ENCODE data around the gene ATP11C.

The ATP11C gene

GRCh38 chrX:139758809-139759208, 174.0 kb downstream of the ATP11C start:
- H3K4me3 ChIP-seq (ENCODE audit: low read depth in 1 of 2, low read length in 2 of 2): no peak overlapping the region
- DNase-seq (no peak), ATAC-seq (ENCODE audit: insufficient read depth, low read depth) (no peak)
- TF ChIP-seq CTCF (IDR thresholded peaks at IDR 0.05; ENCODE audit: borderline replicate concordance, extremely low read depth, low read length, poor library complexity, severe bottlenecking) (no peak), EZH2 (IDR thresholded peaks at IDR 0.05; ENCODE audit: borderline replicate concordance, low read depth, low read length, severe bottlenecking) (no peak)
- H3K9ac ChIP-seq (ENCODE audit: low read depth, low read length): no peak overlapping the region
- no peaks in the 10 kb centered on the region for H3K79me2 ChIP-seq (ENCODE audit: insufficient read depth, low read length)
- no peaks in the 10 kb centered on the region for H4K20me1 ChIP-seq (ENCODE audit: insufficient read depth, low read length)
- peaks cover 4% of the 10 kb centered on the region for H3K9me3 ChIP-seq (ENCODE audit: insufficient read depth, low read length, severe bottlenecking)
- H3K4me2 ChIP-seq (ENCODE audit: insufficient read depth, low read length): no peak overlapping the region
- no peaks in the 10 kb centered on the region for H3K4me1 ChIP-seq (ENCODE audit: insufficient read depth, low read length)
- H3K27me3 ChIP-seq (ENCODE audit: insufficient read depth, low read length, poor library complexity): no peaks in the 10 kb centered on the region
- H2AFZ ChIP-seq (ENCODE audit: low read depth, low read length): no peak overlapping the region
- H3K36me3 ChIP-seq (ENCODE audit: insufficient read depth, low read length): peaks cover 9% of the 10 kb centered on the region; the same call in 1 of the 2 replicates
- no peak overlapping the region for H3K27ac ChIP-seq (ENCODE audit: low read length)

GRCh38 chrX:139758250-139758649, 174.6 kb downstream of the ATP11C start:
- Histone ChIP-seq H3K4me3 (ENCODE audit: low read depth in 1 of 2, low read length in 2 of 2) (no peak overlapping the region), H3K9me3 (ENCODE audit: insufficient read depth, low read length, severe bottlenecking) (peaks cover 4% of the 10 kb centered on the region), H2AFZ (ENCODE audit: low read depth, low read length) (no peak overlapping the region), H3K4me2 (ENCODE audit: insufficient read depth, low read length) (no peak overlapping the region), H3K27me3 (ENCODE audit: insufficient read depth, low read length, poor library complexity) (no peaks in the 10 kb centered on the region), H3K36me3 (ENCODE audit: insufficient read depth, low read length) (peaks cover 9% of the 10 kb centered on the region; the same call in 1 of the 2 replicates), H3K4me1 (ENCODE audit: insufficient read depth, low read length) (no peaks in the 10 kb centered on the region), H4K20me1 (ENCODE audit: insufficient read depth, low read length) (no peaks in the 10 kb centered on the region), H3K9ac (ENCODE audit: low read depth, low read length) (no peak overlapping the region), H3K79me2 (ENCODE audit: insufficient read depth, low read length) (no peaks in the 10 kb centered on the region), H3K27ac (ENCODE audit: low read length) (no peak overlapping the region)
- TF ChIP-seq EZH2 (IDR thresholded peaks at IDR 0.05; ENCODE audit: borderline replicate concordance, low read depth, low read length, severe bottlenecking) (no peak), CTCF (IDR thresholded peaks at IDR 0.05; ENCODE audit: borderline replicate concordance, extremely low read depth, low read length, poor library complexity, severe bottlenecking) (no peak)
- ATAC-seq (ENCODE audit: insufficient read depth, low read depth): no peak
- DNase-seq: no peak

GRCh38 chrX:139751053-139751452, 181.8 kb downstream of the ATP11C start:
- peaks cover 12% of the 10 kb centered on the region; the same call in 1 of the 2 replicates for H3K36me3 ChIP-seq (ENCODE audit: insufficient read depth, low read length)
- no peak overlapping the region for H3K9ac ChIP-seq (ENCODE audit: low read depth, low read length)
- H3K4me3 ChIP-seq (ENCODE audit: low read depth in 1 of 2, low read length in 2 of 2): no peak overlapping the region
- no peak for ATAC-seq (ENCODE audit: insufficient read depth, low read depth)
- peaks cover 4% of the 10 kb centered on the region for H3K9me3 ChIP-seq (ENCODE audit: insufficient read depth, low read length, severe bottlenecking)
- no peaks in the 10 kb centered on the region for H3K79me2 ChIP-seq (ENCODE audit: insufficient read depth, low read length)
- TF ChIP-seq EZH2 (IDR thresholded peaks at IDR 0.05; ENCODE audit: borderline replicate concordance, low read depth, low read length, severe bottlenecking) (no peak), CTCF (IDR thresholded peaks at IDR 0.05; ENCODE audit: borderline replicate concordance, extremely low read depth, low read length, poor library complexity, severe bottlenecking) (no peak)
- no peak for DNase-seq
- no peak overlapping the region for H2AFZ ChIP-seq (ENCODE audit: low read depth, low read length)
- no peaks in the 10 kb centered on the region for H3K4me1 ChIP-seq (ENCODE audit: insufficient read depth, low read length)
- H3K4me2 ChIP-seq (ENCODE audit: insufficient read depth, low read length): no peak overlapping the region
- no peak overlapping the region for H3K27ac ChIP-seq (ENCODE audit: low read length)
- no peaks in the 10 kb centered on the region for H3K27me3 ChIP-seq (ENCODE audit: insufficient read depth, low read length, poor library complexity)
- no peaks in the 10 kb centered on the region for H4K20me1 ChIP-seq (ENCODE audit: insufficient read depth, low read length)

- H3K79me2 ChIP-seq (ENCODE audit: insufficient read depth, low read length): no peaks in the 10 kb centered on the region
Measured at GRCh38 chrX:139750390-139750789, 182.5 kb downstream of the ATP11C start.

More at GRCh38 chrX:139750390-139750789, 182.5 kb downstream of the ATP11C start:
- Histone ChIP-seq H3K27ac (ENCODE audit: low read length) (no peak overlapping the region), H3K9me3 (ENCODE audit: insufficient read depth, low read length, severe bottlenecking) (peaks cover 4% of the 10 kb centered on the region), H3K4me2 (ENCODE audit: insufficient read depth, low read length) (no peak overlapping the region), H3K4me3 (ENCODE audit: low read depth in 1 of 2, low read length in 2 of 2) (no peak overlapping the region), H2AFZ (ENCODE audit: low read depth, low read length) (no peak overlapping the region), H3K27me3 (ENCODE audit: insufficient read depth, low read length, poor library complexity) (no peaks in the 10 kb centered on the region), H4K20me1 (ENCODE audit: insufficient read depth, low read length) (no peaks in the 10 kb centered on the region), H3K4me1 (ENCODE audit: insufficient read depth, low read length) (no peaks in the 10 kb centered on the region), H3K36me3 (ENCODE audit: insufficient read depth, low read length) (peaks cover 12% of the 10 kb centered on the region; the same call in 1 of the 2 replicates), H3K9ac (ENCODE audit: low read depth, low read length) (no peak overlapping the region)
- DNase-seq: no peak
- ATAC-seq (ENCODE audit: insufficient read depth, low read depth): no peak
- no peak for TF ChIP-seq EZH2 (IDR thresholded peaks at IDR 0.05; ENCODE audit: borderline replicate concordance, low read depth, low read length, severe bottlenecking)
- no peak for TF ChIP-seq CTCF (IDR thresholded peaks at IDR 0.05; ENCODE audit: borderline replicate concordance, extremely low read depth, low read length, poor library complexity, severe bottlenecking)

All from DND-41 (cell line).